Tracheal epithelial cell (primary cell): ENCODE data around the gene AIF1. TPM values are rescaled to one million over a fixed set of nuclear protein-coding genes. Genes with fewer than 3 reads are reported as not detected.

Experiments used
- total RNA-seq: library from RNA; depleted of rRNA; stranded (reverse); fragments of >200 nt; gene quantifications from 2 replicates; pipeline ENCODE4 v1.2.1, GENCODE V29; 2014

Gene AIF1
- not detected in 2 replicates for total RNA-seq

DNA sequence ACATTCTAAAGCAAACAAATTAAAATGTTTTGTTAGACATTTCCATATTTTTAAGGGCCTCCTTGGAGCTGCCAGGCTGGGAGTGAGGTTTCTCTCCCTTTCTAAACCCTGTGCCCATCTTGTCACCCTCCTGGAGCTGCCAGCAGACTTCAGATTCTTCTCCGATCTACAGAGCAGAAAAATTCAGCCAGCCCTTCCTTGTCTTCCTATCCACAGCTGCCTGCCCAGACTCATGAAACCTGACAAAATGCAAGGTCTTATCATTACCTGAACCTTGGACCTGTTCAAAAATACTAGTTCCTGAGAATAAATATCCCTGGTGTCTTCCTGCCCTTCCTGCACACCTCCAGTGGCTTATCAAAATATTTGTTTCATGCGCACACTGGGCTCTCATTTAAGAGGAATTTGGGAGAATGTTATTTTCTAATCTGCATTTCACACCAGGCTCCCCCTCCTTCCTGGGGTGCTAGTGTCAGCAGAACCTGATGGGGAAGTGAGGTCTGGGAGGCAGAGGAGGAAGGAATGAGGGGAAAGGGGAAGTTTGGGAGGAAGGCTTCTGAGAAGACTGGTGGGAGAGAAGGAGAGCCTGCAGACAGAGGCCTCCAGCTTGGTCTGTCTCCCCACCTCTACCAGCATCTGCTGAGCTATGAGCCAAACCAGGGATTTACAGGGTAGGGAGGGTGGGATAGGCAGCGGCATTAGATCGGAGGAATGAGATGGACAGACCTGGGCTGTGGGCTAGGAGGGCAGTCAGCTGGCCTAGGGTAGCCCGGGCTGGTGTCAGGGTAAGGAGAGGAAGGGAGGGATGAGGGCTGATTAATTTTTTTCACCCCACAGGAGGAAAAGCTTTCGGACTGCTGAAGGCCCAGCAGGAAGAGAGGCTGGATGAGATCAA lies at the start of gene AIF1:
AIF1 (plus strand) TSS at position 551 of the 895 bp plus-strand sequence; CDS start at position 647, 96 bp downstream.

DNA sequence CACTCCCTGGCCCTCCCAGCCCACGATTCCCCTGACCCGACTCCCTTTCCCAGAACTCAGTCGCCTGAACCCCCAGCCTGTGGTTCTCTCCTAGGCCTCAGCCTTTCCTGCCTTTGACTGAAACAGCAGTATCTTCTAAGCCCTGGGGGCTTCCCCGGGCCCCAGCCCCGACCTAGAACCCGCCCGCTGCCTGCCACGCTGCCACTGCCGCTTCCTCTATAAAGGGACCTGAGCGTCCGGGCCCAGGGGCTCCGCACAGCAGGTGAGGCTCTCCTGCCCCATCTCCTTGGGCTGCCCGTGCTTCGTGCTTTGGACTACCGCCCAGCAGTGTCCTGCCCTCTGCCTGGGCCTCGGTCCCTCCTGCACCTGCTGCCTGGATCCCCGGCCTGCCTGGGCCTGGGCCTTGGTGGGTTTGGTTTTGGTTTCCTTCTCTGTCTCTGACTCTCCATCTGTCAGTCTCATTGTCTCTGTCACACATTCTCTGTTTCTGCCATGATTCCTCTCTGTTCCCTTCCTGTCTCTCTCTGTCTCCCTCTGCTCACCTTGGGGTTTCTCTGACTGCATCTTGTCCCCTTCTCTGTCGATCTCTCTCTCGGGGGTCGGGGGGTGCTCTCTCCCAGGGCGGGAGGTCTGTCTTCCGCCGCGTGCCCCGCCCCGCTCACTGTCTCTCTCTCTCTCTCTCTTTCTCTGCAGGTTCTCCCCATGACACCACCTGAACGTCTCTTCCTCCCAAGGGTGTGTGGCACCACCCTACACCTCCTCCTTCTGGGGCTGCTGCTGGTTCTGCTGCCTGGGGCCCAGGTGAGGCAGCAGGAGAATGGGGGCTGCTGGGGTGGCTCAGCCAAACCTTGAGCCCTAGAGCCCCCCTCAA lies 42.8 kb upstream of the AIF1 start, which contains the start of gene LTA:
LTA (plus strand) TSS at position 249 of the 871 bp plus-strand sequence; CDS start at position 703, 454 bp downstream.

DNA sequence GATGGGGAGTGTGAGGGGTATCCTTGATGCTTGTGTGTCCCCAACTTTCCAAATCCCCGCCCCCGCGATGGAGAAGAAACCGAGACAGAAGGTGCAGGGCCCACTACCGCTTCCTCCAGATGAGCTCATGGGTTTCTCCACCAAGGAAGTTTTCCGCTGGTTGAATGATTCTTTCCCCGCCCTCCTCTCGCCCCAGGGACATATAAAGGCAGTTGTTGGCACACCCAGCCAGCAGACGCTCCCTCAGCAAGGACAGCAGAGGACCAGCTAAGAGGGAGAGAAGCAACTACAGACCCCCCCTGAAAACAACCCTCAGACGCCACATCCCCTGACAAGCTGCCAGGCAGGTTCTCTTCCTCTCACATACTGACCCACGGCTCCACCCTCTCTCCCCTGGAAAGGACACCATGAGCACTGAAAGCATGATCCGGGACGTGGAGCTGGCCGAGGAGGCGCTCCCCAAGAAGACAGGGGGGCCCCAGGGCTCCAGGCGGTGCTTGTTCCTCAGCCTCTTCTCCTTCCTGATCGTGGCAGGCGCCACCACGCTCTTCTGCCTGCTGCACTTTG lies 39.6 kb upstream of the AIF1 start, which contains the start of gene TNF:
TNF (plus strand) TSS at position 231 of the 567 bp plus-strand sequence; CDS start at position 408, 177 bp downstream.

DNA sequence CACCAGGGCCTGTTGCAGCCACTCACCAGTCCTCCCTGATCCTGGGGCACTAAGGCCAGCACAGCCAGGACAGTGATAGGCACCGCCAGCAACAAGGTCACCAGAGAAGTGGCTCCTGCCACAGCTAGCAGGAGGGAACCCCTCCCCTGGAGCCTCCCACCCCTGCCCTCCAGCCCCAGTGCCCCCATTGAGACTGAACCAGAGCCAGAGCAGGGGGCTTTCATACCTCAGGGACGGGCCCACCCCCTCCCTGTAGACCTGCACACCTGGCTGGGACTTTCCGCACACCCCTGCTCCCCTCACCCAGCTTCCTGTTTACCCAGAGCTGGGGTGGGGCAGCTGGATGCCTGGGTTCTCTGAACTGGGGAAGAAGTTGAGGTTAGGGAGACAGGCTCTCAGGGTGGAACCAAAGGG lies 32.8 kb upstream of the AIF1 start, which contains the start of gene LTB:
LTB (minus strand) TSS at position 195 of the 414 bp plus-strand sequence; CDS start at position 188, 7 bp downstream.

DNA sequence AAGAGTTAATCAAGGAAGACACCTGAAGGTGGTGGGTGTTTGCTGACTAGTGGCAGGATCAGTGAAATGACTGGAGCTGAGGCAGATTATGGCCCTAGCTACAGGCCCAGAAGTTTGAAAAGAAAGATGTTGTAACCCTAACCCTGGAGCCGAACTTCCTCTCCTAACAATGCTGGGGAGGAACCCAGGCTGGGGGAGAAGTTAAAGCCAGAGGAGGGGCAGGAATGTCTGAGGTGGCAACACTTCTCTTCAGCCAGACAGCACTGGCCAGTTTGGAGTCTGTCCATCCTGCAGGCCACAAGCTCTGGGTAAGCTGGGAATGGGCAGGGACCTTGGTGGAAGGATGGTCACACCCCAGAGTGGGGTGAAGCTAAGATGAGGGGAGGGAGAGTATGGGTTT lies 29.0 kb upstream of the AIF1 start, which contains the start of gene LST1:
LST1 (plus strand) TSS at position 270 of the 400 bp plus-strand sequence. CDS start 1,023 bp downstream, outside the sequence.

DNA sequence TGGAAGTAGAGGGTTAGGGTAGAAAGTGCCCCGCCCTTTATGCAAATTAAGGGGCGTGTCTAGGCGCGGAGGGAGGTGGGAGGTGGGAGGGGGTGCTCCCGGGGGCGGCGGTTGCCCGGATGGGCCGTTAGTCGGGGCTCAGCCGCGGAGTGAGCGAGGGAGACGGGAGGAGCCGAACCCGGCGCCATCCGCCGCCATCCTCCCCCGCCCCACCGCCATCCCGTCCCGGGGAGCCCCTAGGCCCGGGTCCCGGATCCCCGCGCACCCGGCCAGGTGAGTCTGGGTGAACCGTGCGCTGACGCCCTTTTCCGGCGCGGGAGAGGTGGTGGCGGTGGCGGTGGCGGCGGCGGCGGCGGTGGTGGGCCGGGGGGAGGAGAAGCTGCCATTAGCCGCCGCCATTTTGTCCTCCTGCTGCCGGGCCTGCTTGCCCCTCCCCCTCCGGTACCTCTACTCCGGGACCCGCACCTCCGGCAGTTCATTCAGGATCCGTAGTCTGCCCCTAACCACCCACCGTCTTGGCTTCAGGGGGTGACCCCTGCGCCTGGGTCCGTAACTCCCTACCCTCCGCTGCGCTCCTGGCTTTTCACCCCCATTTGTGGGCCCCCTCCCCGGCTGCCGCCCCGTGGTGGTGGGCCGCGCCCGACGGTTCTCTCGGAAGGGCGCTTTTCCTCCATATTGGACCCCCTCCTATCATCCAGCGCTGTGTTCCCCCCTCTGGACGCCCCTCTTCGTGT lies 5.7 kb downstream of the AIF1 start, which contains the start of gene PRRC2A:
PRRC2A (plus strand) TSS at position 130 of the 734 bp plus-strand sequence. CDS start 2,075 bp downstream, outside the sequence.

DNA sequence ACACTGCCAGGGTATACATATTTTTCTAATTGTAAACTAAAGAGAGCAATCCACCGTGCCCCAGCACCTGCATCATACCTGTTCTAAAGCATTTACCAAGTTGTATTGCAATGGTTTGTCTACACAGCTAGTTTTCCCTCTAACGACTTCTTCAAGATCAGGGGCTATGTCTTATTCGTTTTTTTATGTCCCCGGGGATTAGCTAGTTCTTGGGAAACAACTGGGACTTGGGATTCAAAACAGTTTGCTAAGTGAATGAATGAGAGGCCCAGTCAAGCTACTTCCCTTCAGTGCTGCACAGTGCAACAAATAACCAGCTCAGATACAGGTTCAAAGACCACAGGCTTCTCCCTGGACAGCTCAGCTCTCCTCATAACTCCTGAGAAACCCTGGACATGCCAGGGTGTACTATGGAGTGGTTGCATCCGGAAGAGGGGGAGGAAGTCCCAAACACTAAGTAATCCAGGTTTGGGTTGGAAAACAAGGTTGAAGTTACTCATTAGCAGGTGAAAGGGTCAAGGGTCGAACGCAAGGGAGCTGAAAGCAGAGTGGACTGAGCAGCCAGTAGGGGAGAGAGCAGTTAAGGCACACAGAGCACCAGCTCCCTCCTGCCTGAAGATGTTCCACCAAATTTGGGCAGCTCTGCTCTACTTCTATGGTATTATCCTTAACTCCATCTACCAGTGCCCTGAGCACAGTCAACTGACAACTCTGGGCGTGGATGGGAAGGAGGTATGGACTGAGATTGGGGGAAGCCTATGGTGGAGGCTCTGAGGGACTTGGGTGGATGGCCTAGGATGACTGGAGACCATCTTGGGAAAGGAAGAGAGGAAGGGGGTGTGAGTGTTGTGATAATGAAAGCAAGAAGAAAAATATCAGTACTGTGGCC lies 40.6 kb downstream of the AIF1 start, which contains the start of gene APOM:
APOM (plus strand) TSS at position 546 of the 889 bp plus-strand sequence; CDS start at position 619, 73 bp downstream.

DNA sequence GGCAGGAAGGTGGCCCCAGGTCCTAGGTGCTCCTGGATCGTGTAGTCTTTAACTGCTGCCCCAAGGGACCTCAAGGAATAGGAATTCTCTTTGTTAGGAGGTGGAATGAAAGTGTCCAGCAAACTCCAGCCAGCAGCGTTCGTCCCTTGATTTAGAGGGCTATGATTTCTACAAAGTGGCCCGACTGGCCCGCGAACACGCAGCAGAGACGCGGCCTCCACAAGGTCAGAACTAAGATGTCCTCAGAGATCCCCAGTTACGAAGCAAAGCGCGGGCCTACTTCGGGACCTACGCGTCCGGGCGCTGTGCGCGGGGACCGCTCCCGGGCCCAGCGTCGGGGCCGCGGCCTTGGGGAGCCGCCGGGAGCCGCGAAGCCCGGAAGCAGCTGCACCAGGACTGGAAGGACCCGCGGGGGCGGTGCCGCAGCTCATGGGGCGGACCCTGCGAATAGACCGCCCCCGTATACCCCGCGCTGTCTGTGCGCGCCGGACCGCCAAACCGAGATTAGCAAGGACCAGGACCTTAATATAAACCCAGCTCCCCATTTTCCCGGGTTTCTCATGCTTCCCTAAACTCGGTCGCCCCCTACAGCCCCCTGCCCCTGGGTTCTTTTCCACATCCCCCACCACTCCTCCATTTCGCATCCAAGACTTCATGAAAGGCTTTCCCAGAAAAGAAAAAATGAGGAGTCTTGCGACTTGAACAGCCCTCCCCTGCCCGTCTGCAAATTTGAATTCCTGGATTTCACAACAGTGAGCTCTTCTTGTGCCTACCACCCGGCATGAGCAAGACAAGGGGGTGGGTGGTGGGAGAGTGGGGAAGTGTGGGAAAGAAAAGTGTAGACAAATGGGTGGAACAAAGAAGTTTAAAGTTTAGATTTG lies 45.6 kb downstream of the AIF1 start, which contains the start of gene C6orf47:
C6orf47 (minus strand) TSS at position 398 of the 881 bp plus-strand sequence. CDS start 831 bp downstream, outside the sequence.

DNA sequence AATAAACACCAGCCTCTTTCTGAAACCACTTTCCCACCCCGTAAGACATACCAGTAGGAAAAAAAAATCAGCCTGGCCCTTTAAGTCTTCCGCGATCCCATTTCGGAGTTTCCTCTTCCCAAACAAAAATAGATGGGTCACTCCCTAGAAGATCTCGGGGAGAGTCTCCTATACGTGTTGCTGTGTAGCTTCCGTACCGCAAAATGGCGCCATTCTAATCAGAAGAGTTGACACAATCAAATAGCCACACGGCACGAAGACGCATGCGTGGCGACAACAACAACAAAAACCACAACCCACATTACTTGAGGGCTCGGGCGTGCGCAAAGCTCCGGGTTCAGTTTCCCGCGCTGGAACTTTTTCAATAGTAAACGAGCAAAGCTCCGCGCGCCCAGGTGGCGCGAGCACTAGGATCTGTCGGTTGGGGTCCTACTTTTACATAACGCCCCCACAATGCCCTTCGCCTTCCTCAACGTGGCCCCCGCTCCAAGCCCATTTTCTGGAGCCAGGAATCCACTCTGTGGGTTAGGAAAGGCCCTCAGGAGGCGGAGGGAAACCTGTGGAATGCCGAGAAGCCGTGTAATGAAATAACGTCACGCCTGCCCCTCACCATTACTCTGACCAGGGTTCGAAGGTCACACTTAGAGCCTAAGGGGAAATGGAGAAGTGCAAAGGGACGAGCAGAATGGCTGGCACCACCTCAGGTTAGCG lies 49.9 kb downstream of the AIF1 start, which contains the start of gene GPANK1:
GPANK1 (minus strand) TSS at position 208 of the 711 bp plus-strand sequence. CDS start 519 bp downstream, outside the sequence.

DNA sequence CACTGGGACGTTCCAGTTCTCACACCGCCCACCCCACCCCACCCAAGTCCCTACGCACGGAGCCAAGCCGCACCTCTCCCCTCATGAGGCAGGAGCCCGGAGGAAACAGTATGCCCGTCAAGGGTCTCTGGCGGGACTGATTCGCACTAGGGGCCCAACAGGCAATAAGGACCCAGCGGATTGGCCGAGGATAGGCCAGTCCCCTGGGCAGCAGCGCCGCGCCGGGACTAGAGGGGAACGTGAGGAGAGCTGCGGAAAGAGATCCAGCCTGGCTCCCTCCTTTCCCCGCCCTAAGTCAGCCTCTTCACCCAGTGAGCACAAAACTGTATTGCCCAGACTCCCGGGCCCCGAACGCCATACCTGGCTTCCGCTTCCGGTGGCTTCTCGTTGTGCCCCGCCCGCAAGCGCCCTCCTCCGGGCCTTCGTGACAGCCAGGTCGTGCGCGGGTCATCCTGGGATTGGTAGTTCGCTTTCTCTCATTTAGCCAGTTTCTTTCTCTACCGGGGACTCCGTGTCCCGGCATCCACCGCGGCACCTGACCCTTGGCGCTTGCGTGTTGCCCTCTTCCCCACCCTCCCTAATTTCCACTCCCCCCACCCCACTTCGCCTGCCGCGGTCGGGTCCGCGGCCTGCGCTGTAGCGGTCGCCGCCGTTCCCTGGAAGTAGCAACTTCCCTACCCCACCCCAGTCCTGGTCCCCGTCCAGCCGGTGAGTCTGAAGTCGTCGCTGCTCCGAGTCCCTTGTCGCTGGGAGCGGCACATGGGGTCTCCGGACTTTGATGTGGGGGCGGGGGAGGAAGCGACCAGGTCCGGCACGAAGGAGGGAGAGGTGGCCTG lies 50.7 kb downstream of the AIF1 start, which contains the start of gene CSNK2B:
CSNK2B (plus strand) TSS at position 580 of the 836 bp plus-strand sequence. CDS start 752 bp downstream, outside the sequence.

Other genes with a start within 250 kb of the AIF1 start
- gene MICA, start 211.6 kb upstream of the AIF1 start, total RNA-seq = 28.7 and 56.9 TPM in 2 replicates
- gene MICB, start 117.1 kb upstream of the AIF1 start, total RNA-seq = 4.7 and 9.9 TPM in 2 replicates
- not detected in 2 replicates for gene MCCD1, start 86.3 kb upstream of the AIF1 start, total RNA-seq
- gene DDX39B, start 73.2 kb upstream of the AIF1 start, total RNA-seq = 279 and 313 TPM in 2 replicates
- 0.21 and 1.2 TPM in 2 replicates for gene ATP6V1G2, start 68.6 kb upstream of the AIF1 start, total RNA-seq
- gene NFKBIL1, start 67.6 kb upstream of the AIF1 start, total RNA-seq = 43.6 and 54.6 TPM in 2 replicates
- gene LTA, start 42.9 kb upstream of the AIF1 start, total RNA-seq = not detected in 2 replicates
- 4.3 TPM in 1 of 2 replicates, not detected in the other for gene TNF, start 39.7 kb upstream of the AIF1 start, total RNA-seq
- 6.7 TPM in 1 of 2 replicates, not detected in the other for gene LTB, start 32.8 kb upstream of the AIF1 start, total RNA-seq
- not detected in 2 replicates for gene LST1, start 29.0 kb upstream of the AIF1 start, total RNA-seq
- not detected in 2 replicates for gene NCR3, start 22.2 kb upstream of the AIF1 start, total RNA-seq
- 23.6 and 35.6 TPM in 2 replicates for gene PRRC2A, start 5.5 kb downstream of the AIF1 start, total RNA-seq
- gene BAG6, start 37.4 kb downstream of the AIF1 start, total RNA-seq = 128 and 161 TPM in 2 replicates
- 0.96 and 1.3 TPM in 2 replicates for gene APOM, start 40.7 kb downstream of the AIF1 start, total RNA-seq
- 26.7 and 27.1 TPM in 2 replicates for gene C6orf47, start 45.5 kb downstream of the AIF1 start, total RNA-seq
- gene GPANK1, start 49.8 kb downstream of the AIF1 start, total RNA-seq = 7.0 and 12.0 TPM in 2 replicates
- gene CSNK2B, start 50.8 kb downstream of the AIF1 start, total RNA-seq = 84.2 and 103 TPM in 2 replicates
- under 0.01 and 0.43 TPM in 2 replicates for gene LY6G5B, start 54.7 kb downstream of the AIF1 start, total RNA-seq
- gene LY6G5C, start 65.8 kb downstream of the AIF1 start, total RNA-seq = not detected in 2 replicates
- gene ABHD16A, start 88.1 kb downstream of the AIF1 start, total RNA-seq = 25.2 and 40.2 TPM in 2 replicates
- not detected in 2 replicates for gene LY6G6F, start 91.6 kb downstream of the AIF1 start, total RNA-seq
- gene LY6G6D, start 100.1 kb downstream of the AIF1 start, total RNA-seq = not detected in 2 replicates
- gene LY6G6C, start 106.5 kb downstream of the AIF1 start, total RNA-seq = not detected in 2 replicates
- not detected in 2 replicates for gene MPIG6B, start 108.1 kb downstream of the AIF1 start, total RNA-seq
- 11.5 and 45.8 TPM in 2 replicates for gene DDAH2, start 114.1 kb downstream of the AIF1 start, total RNA-seq
- gene CLIC1, start 121.3 kb downstream of the AIF1 start, total RNA-seq = 454 and 1,059 TPM in 2 replicates
- gene MSH5, start 124.8 kb downstream of the AIF1 start, total RNA-seq = 4.3 and 5.8 TPM in 2 replicates
- gene SAPCD1, start 147.4 kb downstream of the AIF1 start, total RNA-seq = not detected in 2 replicates
- gene VWA7, start 162.1 kb downstream of the AIF1 start, total RNA-seq = 0.43 and 0.48 TPM in 2 replicates
- 61.0 and 64.8 TPM in 2 replicates for gene VARS1, start 180.5 kb downstream of the AIF1 start, total RNA-seq
- gene LSM2, start 191.7 kb downstream of the AIF1 start, total RNA-seq = 34.2 and 39.0 TPM in 2 replicates
- gene HSPA1L, start 200.0 kb downstream of the AIF1 start, total RNA-seq = 0.64 and 0.72 TPM in 2 replicates
- 124 and 172 TPM in 2 replicates for gene HSPA1A, start 200.3 kb downstream of the AIF1 start, total RNA-seq
- 268 TPM in 2 replicates for gene HSPA1B, start 212.5 kb downstream of the AIF1 start, total RNA-seq
- gene NEU1, start 247.6 kb downstream of the AIF1 start, total RNA-seq = 70.3 and 75.4 TPM in 2 replicates